IPS-18c (cell line): Measurements from ENCODE around the gene TMEM178B.
"Not testable (repeated sequence)": the region's sequence is repeated elsewhere in the genome, so short reads cannot be mapped to it uniquely, and the experiment has no call there.

Experiments used
- H3K4me3 ChIP-seq: 2 replicates; pipeline ENCODE4 v1.7.0; 2013; ENCODE audit warnings: low read depth, mild to moderate bottlenecking, low read length, moderate library complexity; ENCODE audit not compliant: insufficient read depth
- H3K9me3 ChIP-seq: one replicate; pipeline ENCODE4 v1.6.1; 2013; ENCODE audit warnings: mild to moderate bottlenecking, low read length, moderate library complexity; ENCODE audit not compliant: control insufficient read depth, insufficient read depth

Gene TMEM178B

GRCh38 chr7:141071855-141072547 lies 1.9 kb upstream of the TMEM178B start:
- Histone ChIP-seq H3K4me3 (peak overlapping the region; percentile 71; the same call in 1 of the 2 replicates), H3K9me3 (peaks cover 2% of the 10 kb centered on the region)

- H3K9me3 ChIP-seq = peaks cover 2% of the 10 kb centered on the region
- H3K4me3 ChIP-seq = peak overlapping the region; percentile 71
Observed at GRCh38 chr7:141072548-141073172, 1.2 kb upstream of the TMEM178B start.

- peak overlapping the region; percentile 71 for H3K4me3 ChIP-seq
- H3K9me3 ChIP-seq = peaks cover under 1% of the 10 kb centered on the region
Observed at GRCh38 chr7:141073173-141073640, 657 bp upstream of the TMEM178B start.

- H3K4me3 ChIP-seq = peak overlapping the region; percentile 71
- no peaks in the 10 kb centered on the region for H3K9me3 ChIP-seq
Observed at GRCh38 chr7:141074162-141074991, 513 bp downstream of the TMEM178B start.

- Histone ChIP-seq H3K4me3 (peak overlapping the region; percentile 71), H3K9me3 (no peaks in the 10 kb centered on the region)
Observed at GRCh38 chr7:141074997-141075396, 1.1 kb downstream of the TMEM178B start.

- Histone ChIP-seq H3K4me3 (no peak overlapping the region), H3K9me3 (no peaks in the 10 kb centered on the region)
Observed at GRCh38 chr7:141076377-141076776, 2.5 kb downstream of the TMEM178B start.

- H3K4me3 ChIP-seq = no peak overlapping the region
- no peaks in the 10 kb centered on the region for H3K9me3 ChIP-seq
Observed at GRCh38 chr7:141079219-141079618, 5.4 kb downstream of the TMEM178B start.

GRCh38 chr7:141089490-141089889 lies 15.6 kb downstream of the TMEM178B start:
- not testable (repeated sequence) for H3K9me3 ChIP-seq, H3K4me3 ChIP-seq

GRCh38 chr7:141094336-141095070 lies 20.6 kb downstream of the TMEM178B start:
- no peak overlapping the region for H3K4me3 ChIP-seq
- no peaks in the 10 kb centered on the region for H3K9me3 ChIP-seq

- H3K9me3 ChIP-seq = no peaks in the 10 kb centered on the region
- H3K4me3 ChIP-seq = no peak overlapping the region
Observed at GRCh38 chr7:141097430-141097829, 23.6 kb downstream of the TMEM178B start.

GRCh38 chr7:141102436-141102835 lies 28.6 kb downstream of the TMEM178B start:
- H3K4me3 ChIP-seq = no peak overlapping the region
- no peaks in the 10 kb centered on the region for H3K9me3 ChIP-seq

GRCh38 chr7:141103847-141104429 lies 30.1 kb downstream of the TMEM178B start:
- Histone ChIP-seq H3K4me3 (no peak overlapping the region), H3K9me3 (no peaks in the 10 kb centered on the region)

- Histone ChIP-seq H3K4me3 (no peak overlapping the region), H3K9me3 (no peaks in the 10 kb centered on the region)
Observed at GRCh38 chr7:141113131-141113530, 39.3 kb downstream of the TMEM178B start.

GRCh38 chr7:141114029-141114664 lies 40.3 kb downstream of the TMEM178B start:
- Histone ChIP-seq H3K9me3 (no peaks in the 10 kb centered on the region), H3K4me3 (no peak overlapping the region)

- H3K4me3 ChIP-seq = no peak overlapping the region
- H3K9me3 ChIP-seq = no peaks in the 10 kb centered on the region
Observed at GRCh38 chr7:141115965-141116364, 42.1 kb downstream of the TMEM178B start.

- H3K9me3 ChIP-seq, H3K4me3 ChIP-seq: not testable (repeated sequence)
Observed at GRCh38 chr7:141116661-141117060, 42.8 kb downstream of the TMEM178B start.
